DND-41 (cell line): Measurements from ENCODE around the gene MICAL2.

Experiments used
- EZH2 ChIP-seq: IDR thresholded peaks from 3 replicates; pipeline ENCODE4 v1.6.1; 2012; ENCODE audit warnings: borderline replicate concordance, low read depth, mild to moderate bottlenecking, moderate library complexity, low read length, inconsistent platforms; ENCODE audit not compliant: severe bottlenecking
- TF ChIP-seq, protein P1 (sequence below): IDR thresholded peaks from 2 replicates; pipeline ENCODE4 v1.5.1; 2012; ENCODE audit warnings: borderline replicate concordance, low read length, moderate library complexity, mild to moderate bottlenecking; ENCODE audit not compliant: poor library complexity, severe bottlenecking; ENCODE audit errors: extremely low read depth

GRCh38 chr11:12258451-12258850, 148.1 kb downstream of the MICAL2 start:
- TF ChIP-seq EZH2: no peak
- TF ChIP-seq, protein P1, sequence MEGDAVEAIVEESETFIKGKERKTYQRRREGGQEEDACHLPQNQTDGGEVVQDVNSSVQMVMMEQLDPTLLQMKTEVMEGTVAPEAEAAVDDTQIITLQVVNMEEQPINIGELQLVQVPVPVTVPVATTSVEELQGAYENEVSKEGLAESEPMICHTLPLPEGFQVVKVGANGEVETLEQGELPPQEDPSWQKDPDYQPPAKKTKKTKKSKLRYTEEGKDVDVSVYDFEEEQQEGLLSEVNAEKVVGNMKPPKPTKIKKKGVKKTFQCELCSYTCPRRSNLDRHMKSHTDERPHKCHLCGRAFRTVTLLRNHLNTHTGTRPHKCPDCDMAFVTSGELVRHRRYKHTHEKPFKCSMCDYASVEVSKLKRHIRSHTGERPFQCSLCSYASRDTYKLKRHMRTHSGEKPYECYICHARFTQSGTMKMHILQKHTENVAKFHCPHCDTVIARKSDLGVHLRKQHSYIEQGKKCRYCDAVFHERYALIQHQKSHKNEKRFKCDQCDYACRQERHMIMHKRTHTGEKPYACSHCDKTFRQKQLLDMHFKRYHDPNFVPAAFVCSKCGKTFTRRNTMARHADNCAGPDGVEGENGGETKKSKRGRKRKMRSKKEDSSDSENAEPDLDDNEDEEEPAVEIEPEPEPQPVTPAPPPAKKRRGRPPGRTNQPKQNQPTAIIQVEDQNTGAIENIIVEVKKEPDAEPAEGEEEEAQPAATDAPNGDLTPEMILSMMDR: no peak
